Cerebellar cortex (tissue), 1 donor: ENCODE results near the gene CDK5RAP1.
"Not testable (repeated sequence)": the region's sequence is repeated elsewhere in the genome, so short reads cannot be mapped to it uniquely, and the experiment has no call there.

Experiments used
- DNase-seq: peaks from one replicate; pipeline ENCODE4 v3.0.0-alpha.2; 2015; ENCODE audit warnings: low spot score

Gene CDK5RAP1

DNA sequence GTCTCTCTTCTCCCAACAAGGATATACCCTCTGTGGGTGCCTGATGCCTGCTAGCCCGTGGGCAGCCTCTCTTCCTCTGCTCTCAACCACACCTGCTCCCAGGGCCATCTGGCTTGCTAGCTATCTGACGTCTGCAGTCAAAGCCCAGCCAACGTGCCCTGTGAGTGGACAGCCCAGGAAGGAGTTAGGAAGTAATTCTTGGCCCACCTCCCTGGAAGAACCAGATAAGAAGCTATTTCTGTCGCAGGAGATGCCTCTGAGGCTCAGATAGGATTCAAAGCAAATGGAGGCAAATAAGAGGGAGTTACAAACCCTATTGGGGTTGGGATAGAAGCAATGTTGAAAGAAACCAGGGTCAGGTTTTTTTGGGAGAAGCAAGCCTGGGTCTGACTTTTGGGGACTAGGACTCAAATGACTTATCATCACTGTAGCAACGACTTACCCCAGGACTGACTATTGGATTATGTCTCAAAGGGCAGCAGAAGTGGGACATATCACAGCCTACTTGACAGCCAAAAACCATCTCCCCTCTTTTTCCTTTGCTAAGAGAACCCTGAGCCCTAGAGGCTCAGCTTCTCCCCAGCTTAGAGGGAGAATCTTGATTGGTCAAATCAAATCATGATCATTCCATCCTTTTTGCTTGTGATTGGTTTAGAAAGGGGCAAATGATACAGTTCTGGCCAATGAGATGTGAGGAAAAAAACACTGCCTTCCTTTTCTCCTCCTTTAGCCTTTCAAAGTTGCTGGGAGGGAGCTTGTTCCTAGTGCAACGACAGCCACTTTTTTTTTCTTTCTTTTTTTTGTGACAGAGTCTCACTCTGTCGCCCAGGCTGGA is 18.0 kb upstream of the CDK5RAP1 start:
- no peak for DNase-seq

DNA sequence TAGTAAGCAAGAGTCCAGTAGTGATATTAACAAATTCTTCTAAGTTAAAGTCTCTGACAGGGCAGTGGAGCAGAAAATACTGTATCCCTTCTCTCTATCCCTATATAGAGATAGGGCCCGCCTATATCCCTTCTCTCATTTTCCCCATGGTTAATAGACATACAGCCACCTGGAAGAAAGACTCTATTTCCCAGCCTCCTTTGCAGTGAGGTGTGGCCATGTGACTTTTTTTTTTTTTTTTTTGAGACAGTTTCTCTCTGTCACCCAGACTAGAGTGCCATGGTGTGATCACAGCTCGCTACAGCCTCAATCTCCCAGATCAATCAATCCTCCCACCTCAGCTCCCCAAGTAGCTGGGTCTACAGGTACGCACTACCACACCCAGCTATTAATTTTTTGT is 16.7 kb upstream of the CDK5RAP1 start:
- DNase-seq = no peak

DNA sequence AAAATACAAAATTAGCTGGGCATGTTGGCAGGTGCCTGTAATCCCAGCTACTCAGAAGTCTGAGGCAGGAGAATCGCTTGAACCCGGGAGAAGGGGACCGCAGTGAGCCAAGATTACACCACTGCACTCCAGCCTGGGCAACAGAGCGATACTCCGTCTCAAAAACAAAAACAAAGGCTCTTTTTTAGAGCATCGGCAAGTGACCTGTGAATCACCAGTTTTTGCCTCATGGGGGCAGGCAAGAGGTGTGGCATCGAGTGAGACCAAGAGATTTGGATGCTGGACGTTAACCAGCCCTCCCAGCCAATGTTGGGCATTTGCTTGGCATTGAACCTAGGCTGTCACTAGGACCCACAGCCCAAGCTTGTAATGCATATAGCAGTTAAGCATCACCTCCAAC is 14.6 kb upstream of the CDK5RAP1 start:
- peak; percentile 48 for DNase-seq

DNA sequence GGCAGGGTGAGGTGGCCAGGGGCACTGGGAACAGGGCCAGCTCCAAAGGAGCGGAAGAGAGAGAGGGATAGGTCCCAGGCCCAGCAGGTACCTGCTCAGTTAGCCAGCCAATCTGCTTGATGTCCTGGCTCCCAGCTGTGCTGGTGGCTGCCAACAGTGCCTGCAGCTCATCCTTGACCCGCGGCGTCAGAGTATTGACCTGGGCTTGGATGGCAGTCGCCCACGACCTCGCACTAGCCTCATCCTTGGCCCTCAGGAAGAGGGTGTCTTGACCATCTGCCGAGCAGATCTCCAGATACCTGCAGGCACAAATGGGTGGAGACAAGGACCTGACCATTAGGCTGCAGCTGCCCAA is 11.1 kb upstream of the CDK5RAP1 start:
- DNase-seq = no peak

DNA sequence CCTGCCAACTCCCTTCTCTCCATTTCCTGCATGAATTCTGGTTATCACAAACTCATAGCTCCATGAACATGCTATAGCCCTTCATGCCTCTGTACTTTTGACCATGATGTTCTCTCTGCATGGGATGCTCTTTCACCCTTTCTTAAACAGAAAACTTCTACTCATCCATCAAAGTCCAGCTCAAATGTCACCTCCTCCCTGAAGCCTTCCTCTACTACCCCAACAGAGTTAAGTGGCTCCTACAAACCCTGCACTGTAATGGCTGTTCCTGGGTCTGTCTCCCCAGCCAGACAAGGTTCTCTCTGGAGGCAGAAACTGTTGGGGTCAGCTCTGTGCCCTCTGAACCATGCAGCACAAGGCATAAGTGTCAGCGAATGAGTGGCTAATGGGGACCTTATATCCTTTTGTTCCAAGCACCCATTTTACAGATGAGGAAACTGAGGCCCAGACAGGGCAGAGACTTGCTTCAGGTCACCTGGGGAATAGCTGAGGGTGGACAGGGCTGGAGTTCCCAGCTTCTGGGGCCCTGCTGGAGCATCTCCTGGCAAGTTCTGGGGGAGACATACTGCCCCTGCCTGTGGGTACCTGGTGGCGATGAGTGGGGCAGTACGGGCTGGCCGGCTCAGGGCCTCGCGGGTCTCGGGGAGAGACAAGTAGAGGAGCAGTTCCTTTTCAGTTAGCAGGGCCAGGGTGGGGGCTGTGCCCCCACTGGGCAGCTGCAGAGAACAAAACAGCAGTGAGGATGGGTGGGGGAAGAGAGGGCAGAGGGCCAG is 10.6 kb upstream of the CDK5RAP1 start:
- DNase-seq = no peak

DNA sequence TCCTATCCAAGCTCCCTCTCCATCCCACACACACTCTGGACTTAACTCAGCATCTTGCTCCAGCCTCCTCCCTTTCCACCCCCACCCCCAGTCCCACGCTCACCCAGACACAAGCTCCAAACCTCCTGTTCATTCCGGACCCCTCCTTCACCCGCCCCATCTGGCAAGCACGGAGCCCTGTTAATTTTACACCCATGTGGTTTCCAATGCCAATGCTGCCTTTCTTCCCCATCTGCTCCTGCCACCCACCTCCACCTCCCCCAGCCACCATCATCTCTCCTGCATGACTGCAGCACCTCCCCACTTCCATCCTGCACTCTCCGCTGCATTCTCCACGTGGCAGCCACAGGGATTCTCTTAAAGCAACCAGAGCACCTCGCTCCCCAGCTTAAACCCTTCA is 9.9 kb upstream of the CDK5RAP1 start:
- no peak for DNase-seq

DNA sequence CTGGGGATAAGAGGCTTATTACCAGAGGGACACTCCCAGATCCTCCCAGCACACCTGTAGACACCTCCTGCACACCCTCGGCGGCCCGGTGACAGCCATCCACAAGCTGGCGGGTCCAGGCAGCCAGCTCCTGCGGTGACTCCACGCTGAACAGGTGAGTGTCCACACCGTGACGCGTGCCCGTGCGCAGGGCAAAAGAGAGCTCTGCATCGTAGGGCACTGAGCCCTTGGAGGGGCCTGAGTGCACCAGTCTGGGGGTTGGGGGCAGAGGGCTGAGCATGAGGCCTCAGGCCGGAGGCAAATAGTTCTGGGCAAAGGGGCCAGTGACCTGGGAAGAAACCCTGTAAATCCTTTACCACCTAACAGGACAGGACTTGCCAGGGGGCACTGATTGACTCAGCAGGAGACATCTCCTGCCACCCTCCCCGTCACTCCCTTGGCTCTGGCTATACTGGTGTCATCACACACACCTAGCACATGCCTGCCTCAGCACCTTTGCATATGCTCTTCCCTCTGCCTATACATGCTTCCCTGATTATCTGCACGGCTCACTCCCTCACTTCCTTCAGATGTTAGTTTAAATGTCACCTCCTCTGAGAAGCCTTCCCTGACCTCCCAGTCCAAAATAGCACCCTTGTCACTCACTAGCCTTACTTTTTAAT is 8.9 kb upstream of the CDK5RAP1 start:
- no peak for DNase-seq

DNA sequence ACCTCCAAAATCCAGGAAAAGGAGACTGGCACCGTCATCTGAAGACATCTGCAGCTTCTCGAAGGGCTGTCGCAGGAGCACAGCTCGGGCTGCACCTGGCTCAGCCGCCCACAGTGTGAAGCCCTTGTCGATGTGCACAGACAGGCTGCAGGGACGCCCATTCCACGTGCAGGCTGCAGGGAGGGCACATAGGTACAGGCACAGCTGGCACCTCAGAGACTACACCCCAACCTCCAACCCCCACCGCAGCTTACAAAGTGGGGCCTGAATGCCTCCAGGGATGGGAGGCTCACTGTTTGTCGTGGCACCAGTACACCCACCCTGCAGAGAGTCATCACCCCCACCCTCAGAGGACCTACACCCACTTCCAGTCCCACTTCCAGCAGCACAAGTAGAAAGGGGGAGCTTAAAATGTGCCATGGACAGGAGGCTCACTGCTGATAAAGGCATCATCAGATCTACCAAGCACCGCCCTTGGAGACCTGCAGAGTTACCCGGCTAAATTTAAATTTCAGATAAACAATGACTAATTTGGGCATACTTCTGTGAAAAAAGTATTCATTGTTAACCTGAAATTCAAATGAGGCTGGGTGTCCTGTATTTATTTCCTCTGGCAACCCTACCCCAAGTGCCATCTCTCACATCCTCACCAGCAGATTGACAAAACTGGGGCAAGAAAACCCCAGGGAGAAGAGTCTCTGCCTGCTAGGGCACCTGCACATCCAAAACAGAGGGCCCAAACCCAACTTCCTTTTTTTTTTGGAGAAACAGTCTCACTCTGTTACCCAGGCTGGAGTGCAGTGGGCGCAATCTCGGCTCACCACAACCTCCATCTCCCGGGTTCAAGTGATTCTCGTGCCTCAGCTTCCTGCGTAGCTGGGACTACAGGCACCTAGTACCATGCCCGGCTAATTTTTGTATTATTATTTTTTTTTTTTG is 7.7 kb upstream of the CDK5RAP1 start:
- DNase-seq = no peak

DNA sequence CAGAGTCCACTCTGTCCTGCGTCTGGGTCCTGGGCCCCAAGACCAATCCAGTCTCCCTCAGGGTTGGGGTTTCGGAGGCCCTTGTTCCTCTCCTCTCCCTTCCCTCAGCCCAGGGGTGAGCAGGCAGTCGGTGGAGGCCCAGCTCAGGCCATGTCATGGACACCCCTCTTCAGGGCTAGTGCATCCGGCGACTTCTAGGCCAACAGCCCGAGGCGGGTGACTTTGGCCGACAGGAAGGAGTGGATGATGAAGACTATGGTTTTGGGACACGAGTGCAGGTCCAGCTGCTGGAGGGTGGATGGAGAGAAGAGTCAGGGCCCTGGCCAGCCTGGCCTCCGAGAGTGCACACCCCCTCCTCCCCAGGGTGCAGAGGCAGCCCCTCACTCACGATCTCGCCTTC is 7.0 kb upstream of the CDK5RAP1 start:
- DNase-seq = no peak

DNA sequence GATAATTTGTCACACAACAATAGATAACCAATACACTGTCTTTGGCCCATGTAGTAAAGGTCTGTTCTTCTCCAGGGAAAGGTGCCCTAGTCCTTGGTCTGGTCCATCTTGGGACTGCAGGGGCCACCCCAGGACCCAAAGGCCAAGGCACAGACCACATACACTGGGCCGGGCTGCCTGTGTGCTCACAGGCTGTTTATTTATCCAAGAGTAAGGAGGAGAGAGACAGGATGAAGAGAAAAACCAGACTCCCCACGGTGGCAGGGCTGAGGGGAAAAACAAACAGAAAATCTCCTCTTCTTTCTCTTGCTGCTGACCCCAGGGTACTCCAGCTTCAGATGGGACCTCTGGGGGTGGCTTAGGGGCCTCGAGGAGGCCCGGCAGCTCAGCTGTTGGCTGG is 6.5 kb upstream of the CDK5RAP1 start:
- DNase-seq = no peak

DNA sequence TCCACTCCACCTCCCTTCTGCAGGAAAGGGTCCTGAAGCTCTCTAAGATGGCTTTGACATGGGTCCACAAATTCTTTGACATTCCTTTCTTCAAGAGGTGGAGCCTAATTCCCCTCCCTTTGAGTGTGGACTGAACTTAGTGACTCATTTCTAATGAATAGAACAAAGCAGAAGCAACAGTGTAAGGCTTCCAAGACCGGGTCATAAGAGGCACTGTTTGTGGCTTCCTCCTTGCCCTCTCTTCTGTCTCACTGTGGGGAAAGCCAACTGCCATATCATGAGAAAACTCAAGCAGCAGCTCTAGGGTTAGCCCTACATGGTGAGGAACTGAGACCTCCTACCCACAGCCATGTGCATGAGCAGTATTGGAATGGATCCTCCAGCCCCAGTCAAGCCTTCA is 5.9 kb upstream of the CDK5RAP1 start:
- no peak for DNase-seq

DNA sequence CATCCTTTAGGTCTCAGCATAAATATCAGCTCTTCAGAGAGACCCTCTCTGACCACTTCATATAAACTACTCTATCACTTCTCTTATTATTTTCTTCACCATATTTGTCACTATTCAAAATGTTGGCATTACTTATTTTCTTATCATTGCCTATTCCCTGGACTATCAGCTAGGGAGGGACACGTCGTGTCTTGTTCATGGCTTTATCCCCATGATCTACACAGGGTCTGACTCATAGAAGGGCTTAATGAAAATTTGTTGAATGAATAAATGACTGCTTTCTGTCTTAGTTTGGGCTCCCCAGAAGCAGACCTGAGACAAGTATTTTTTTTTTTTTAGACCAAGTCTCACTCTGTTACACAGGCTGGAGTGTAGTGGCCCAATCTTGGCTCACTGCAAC is 3.0 kb upstream of the CDK5RAP1 start:
- DNase-seq = no peak

DNA sequence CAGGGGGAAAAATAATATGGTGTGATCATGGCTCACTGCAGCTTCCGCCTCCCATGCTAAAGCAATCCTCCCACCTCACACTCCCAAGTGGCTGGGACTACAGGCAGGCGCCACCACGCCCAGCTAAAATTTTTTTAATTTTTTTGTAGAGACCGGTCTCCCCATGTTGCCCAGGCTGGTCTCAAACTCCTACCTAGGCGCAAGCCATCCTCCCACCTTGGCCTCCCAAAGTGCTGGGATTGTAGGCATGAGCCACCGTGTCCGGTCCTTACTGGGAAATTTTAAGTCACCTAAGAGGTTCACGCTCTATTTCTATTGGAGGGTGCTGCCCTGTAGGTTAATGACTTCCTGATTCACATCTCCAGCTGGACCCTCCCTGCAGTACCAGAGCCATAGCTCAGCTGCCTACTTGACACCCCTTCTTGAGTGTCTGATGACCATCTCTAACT is 626 bp upstream of the CDK5RAP1 start:
- no peak for DNase-seq

DNA sequence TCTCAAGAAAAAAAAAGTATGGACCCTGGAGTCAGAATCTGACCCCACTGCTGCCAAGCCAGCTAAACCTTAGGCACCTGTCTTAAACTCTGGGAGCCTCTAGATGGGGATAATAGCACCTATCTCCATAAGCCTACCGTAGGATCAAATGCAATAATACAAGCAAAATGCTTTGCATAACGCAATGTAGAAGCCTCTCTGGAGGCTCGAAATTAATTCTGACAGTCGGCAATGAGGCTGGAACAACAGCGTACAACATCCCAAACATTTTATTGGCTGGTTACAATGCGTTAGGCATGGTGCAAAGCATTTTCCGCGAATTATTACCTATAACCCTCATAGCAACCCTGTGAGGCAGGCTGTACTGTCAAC is 521 bp downstream of the CDK5RAP1 start:
- peak; percentile 29 for DNase-seq

DNA sequence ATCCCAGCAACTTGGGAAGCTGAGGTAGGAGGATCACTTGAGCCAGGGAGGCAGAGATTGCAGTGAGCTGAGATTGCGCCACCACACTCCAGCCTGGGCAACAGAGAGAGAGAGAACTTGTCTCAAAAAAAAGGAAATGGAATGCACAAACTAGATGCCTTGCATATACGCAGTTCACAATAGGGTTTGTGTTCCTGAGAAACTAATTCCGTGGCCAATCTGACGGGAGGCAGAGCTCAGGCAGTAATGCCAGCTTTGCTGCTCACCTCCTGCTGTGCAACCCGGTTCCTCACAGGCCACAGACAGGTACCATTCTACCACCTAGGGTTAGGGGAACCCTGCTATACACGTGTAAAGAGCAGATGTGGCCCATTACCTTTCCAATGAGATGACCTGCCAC is 1.4 kb downstream of the CDK5RAP1 start:
- DNase-seq = no peak

DNA sequence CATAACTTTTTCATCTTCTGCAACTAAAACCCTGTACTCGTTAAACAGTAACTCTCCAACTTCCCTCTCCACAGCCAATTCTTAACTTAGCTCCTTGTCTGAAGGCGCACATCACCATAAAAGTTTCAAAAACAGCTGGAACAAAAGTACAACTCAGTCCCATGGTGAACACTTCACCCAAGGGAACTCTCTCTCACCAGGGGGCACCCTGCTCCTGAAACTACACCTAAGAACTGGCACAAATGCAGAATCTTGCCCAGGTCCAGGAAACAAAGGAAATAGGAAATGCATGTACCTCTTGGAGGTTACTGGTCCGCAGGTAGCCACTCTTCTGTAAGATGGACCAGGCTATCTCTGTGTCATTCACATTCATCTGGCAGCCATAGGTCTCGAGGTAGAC is 6.6 kb downstream of the CDK5RAP1 start:
- no peak for DNase-seq

DNA sequence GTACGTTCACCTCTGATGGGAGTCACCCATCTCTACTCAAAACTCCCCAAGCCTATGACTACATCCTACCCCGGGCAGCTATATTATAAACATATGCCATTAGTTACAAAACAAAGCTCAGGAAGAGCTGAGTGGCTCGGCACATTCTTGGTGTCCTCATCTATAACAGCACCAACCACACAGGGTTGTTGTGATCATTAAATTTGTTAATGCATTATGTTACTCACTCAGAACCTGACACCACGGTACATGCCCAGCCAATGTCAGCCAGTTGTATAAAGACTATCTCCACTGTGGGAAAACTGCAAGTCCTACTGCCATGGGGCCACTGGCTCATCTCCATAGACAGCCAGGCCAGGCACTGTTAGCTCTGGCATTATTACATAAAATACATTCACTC is 7.7 kb downstream of the CDK5RAP1 start:
- no peak for DNase-seq

DNA sequence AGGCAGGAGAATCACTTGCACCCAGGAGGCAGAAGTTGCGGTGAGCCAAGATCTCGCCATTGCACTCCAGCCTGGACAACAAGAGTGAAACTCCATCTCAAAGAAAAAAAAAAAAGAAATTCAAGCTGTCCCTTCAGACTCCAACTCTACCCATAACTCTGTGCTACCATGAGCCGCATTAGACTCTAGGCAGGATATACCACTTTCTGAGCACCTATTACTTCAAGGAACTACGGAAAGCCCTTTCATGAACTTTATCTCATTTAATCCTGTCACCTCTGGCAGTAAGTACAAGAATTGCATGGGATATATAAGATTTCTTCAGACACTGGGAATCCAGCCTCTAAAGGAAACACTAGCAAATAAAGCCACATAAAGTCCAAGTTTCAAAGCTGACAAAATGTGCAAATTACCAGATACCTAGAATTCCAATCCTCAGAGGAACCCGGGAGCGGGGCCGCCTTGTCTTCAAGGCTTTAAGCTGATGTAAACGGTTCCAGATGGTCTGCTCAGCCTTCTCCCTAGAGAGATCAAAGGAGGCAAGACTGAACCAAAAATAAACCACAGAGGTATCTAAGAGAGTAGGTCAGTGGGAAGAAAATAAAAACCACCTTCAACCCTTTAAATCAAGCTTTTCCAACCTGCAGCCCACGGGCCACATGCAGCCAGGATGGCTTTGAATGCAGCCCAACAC is 9.4 kb downstream of the CDK5RAP1 start:
- DNase-seq = peak; percentile 42

DNA sequence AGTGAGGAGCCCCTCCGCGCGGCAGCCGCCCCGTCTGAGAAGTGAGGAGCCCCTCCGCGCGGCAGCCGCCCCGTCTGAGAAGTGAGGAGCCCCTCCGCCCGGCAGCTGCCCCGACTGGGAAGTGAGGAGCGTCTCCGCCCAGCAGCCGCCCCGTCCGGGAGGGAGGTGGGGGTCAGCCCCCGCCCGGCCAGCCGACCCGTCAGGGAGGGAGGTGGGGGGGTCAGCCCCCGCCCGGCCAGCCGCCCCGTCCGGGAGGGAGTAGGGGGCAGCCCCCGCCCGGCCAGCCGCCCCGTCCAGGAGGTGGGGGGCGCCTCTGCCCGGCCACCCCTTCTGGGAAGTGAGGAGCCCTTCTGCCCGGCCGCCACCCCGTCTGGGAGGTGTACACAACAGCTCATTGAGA is 12.0 kb downstream of the CDK5RAP1 start:
- not testable (repeated sequence) for DNase-seq

DNA sequence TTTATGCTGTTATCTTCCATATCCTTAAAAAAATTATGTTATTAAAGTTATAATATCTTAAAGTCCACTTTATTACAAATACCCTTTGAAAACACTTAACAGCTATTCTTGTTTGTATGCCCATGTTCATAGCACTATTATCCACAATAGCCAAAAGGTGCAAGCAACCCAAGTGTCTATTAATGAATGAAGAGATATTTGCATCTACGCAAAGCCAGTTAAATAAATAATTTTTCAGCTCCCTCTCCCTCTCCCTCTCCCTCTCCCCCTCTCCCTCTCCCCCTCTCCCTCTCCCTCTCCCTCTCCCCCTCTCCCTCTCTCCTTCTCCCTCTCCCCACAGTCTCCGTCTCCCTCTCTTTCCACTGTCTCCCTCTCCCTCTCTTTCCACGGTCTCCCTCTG is 13.1 kb downstream of the CDK5RAP1 start:
- no peak for DNase-seq

DNA sequence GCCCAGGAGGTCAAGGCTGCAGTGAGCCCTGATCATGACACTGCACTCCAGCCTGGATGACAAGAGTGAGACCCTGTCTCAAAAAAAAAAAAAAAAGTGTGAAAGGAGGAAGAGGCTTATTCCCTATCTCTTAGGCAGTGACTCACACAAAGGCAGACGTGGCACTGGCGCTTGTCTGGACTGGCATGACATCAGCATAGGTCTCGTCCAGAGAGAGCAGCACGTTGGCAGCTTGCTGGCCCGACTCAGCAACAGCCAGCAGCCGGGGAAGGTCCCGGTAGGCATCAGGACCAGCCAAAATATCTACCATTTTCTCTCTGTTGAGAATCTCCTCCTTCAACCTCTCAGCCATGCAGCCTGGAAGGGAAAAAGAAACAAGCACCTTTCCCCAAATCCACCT is 14.1 kb downstream of the CDK5RAP1 start:
- no peak for DNase-seq
